Psoas muscle (tissue), 8 donors: ENCODE measurements around the gene CIT. TPM values are rescaled to one million over a fixed set of nuclear protein-coding genes. Genes with fewer than 3 reads are reported as not detected.
"Not testable (repeated sequence)": the region's sequence is repeated elsewhere in the genome, so short reads cannot be mapped to it uniquely, and the experiment has no call there.

Experiments used
- ATAC-seq, 4 donors: fragments of 200-7000 bp; cut with Tn5 transposase; one replicate each; pipeline ENCODE4 v1.9.1; 2020; ENCODE audit warnings: moderate library complexity in 3 of 4, mild to moderate bottlenecking in 2 of 4
- DNase-seq, 2 donors: peaks; one replicate each; pipeline ENCODE4 v3.0.0-alpha.2; 2020
- H3K27ac ChIP-seq: fragments of 200-600 bp; one replicate; pipeline ENCODE4 v1.8.0; 2022
- H3K27me3 ChIP-seq, 3 donors: fragments of 200-600 bp in 1 of 3; one replicate each; pipeline versions ENCODE4 v1.6.1 to v1.8.0; 2013 to 2022; ENCODE audit warnings: low read length in 2 of 3, mild to moderate bottlenecking in 2 of 3, moderate library complexity in 1 of 3; ENCODE audit not compliant: insufficient read depth in 3 of 3
- H3K36me3 ChIP-seq, 2 donors: fragments of 200-600 bp in 1 of 2; one replicate each; pipeline versions ENCODE4 v1.6.1 to v1.8.0; 2013 to 2022; ENCODE audit warnings: low read depth in 1 of 2, mild to moderate bottlenecking in 1 of 2, moderate library complexity in 1 of 2; ENCODE audit not compliant: insufficient read depth in 1 of 2
- H3K4me1 ChIP-seq: fragments of 200-600 bp; one replicate; pipeline ENCODE4 v1.8.0; 2022
- H3K4me3 ChIP-seq: fragments of 200-600 bp; one replicate; pipeline ENCODE4 v1.8.0; 2022; ENCODE audit warnings: mild to moderate bottlenecking
- H3K9me3 ChIP-seq: fragments of 200-600 bp; one replicate; pipeline ENCODE4 v1.8.0; 2022
- CTCF ChIP-seq: fragments of 200-600 bp; IDR thresholded peaks from one replicate; pipeline ENCODE4 v1.8.0; 2022; ENCODE audit warnings: antibody characterized with exemption
- WGBS, 3 donors: extraction: QIAGEN DNeasy Blood & Tissue Kit; methylation state at CpG; one replicate each; pipeline versions ENCODE4 v1.1.6 to v1.1.7; 2013; 5-methylcytosine and 5-hydroxymethylcytosine counted together
- intact Hi-C, 2 donors: fragments of 100-400 bp; cut with DNase I; formaldehyde crosslinking; loops; one replicate each; pipeline versions ENCODE4 v1.11.0 to v1.14.2; 2022
- polyA plus RNA-seq, 3 donors: library from polyadenylated mRNA; stranded (reverse); fragments of 200-250 nt; gene quantifications; one replicate each; pipeline ENCODE4 v1.2.3, GENCODE V29; 2013
- total RNA-seq, 4 donors: library from RNA; stranded (reverse); fragmentation: NEBNext Ultra II Directional in 2 of 4; extraction: Animal tissue kit (Norgen Biotek cat#: 25700) in 2 of 4; gene quantifications; one replicate each; pipeline versions ENCODE4 v1.2.1 to v1.2.4, GENCODE V29; 2021 to 2023
- donor health status: healthy with polysubstance abuse.
- donor health status: DM: no; HTN: no; CAD: no; lungs with moderate emphysema.
- donor health status: Bipolar disorder and iron deficiency.
- donor health status: healthy.
- donor health status: DM: yes; HTN: yes; CAD: no.
- donor health status: DM: no; HTN: no; CAD: no.
- donor health status: DM: no; HTN: no; CAD: no.
- donor health status: DM: yes; HTN: yes; CAD: no.

CIT gene
- total and polyA plus RNA-seq, 7 donors: 0.06 to 2.4 (median 0.40) TPM

- no peak overlapping the region for H3K4me3 ChIP-seq
- H3K27ac ChIP-seq: no peak overlapping the region
- H3K27me3 ChIP-seq: no peaks in the 10 kb centered on the region
- H3K4me1 ChIP-seq: peaks cover 18% of the 10 kb centered on the region
- no peak for DNase-seq
- intact Hi-C loops: loop anchor here in 1 of 2 donors (5.0 kb wide), 1 partner anchor 70 kb away; no protein-coding TSS in a partner anchor
- no peak for TF ChIP-seq CTCF
- 97 to 98% (median 98%) methylated on average over 11 of the region's 11 CpGs for WGBS, 3 donors
- H3K9me3 ChIP-seq: no peaks in the 10 kb centered on the region
- H3K36me3 ChIP-seq: no peaks in the 10 kb centered on the region
- ATAC-seq: no peak
Observed at GRCh38 chr12:119712721-119713120, 164.4 kb downstream of the CIT start.

- no peak overlapping the region for H3K4me3 ChIP-seq
- TF ChIP-seq CTCF: no peak
- H3K27ac ChIP-seq: no peak overlapping the region
- no peaks in the 10 kb centered on the region for H3K36me3 ChIP-seq
- no peaks in the 10 kb centered on the region for H3K27me3 ChIP-seq
- no peak for ATAC-seq
- DNase-seq: no peak
- 97 to 100% (median 99%) methylated on average over 4 of the region's 4 CpGs for WGBS, 3 donors
- H3K9me3 ChIP-seq: no peaks in the 10 kb centered on the region
- intact Hi-C loops: loop anchor here in 1 of 2 donors (5.0 kb wide), 1 partner anchor 71 kb away; no protein-coding TSS in a partner anchor
- peaks cover 14% of the 10 kb centered on the region for H3K4me1 ChIP-seq
Observed at GRCh38 chr12:119711693-119712092, 165.4 kb downstream of the CIT start.

GRCh38 chr12:119710965-119711551 is 166.1 kb downstream of the CIT start:
- no peaks in the 10 kb centered on the region for H3K36me3 ChIP-seq
- H3K4me1 ChIP-seq: peaks cover 8% of the 10 kb centered on the region
- no peak for ATAC-seq
- H3K27ac ChIP-seq: no peak overlapping the region
- no peak for DNase-seq
- H3K9me3 ChIP-seq: no peaks in the 10 kb centered on the region
- intact Hi-C loops: loop anchor here in 1 of 2 donors (5.0 kb wide), 1 partner anchor 71 kb away; no protein-coding TSS in a partner anchor
- no peaks in the 10 kb centered on the region for H3K27me3 ChIP-seq
- no peak overlapping the region for H3K4me3 ChIP-seq
- no peak for TF ChIP-seq CTCF
- WGBS, 3 donors: 89 to 95% (median 94%) methylated on average over 15 of the region's 15 CpGs

- no peak for TF ChIP-seq CTCF
- H3K27ac ChIP-seq: no peak overlapping the region
- intact Hi-C loops: loop anchor here in 1 of 2 donors (5.0 kb wide), 1 partner anchor 72 kb away; no protein-coding TSS in a partner anchor
- WGBS, 3 donors: 66 to 87% (median 82%) methylated on average over 11 of the region's 11 CpGs
- DNase-seq (no peak), ATAC-seq (peak in 1 of 4 donors; percentile 84)
- H3K36me3 ChIP-seq: no peaks in the 10 kb centered on the region
- no peak overlapping the region for H3K4me3 ChIP-seq
- peaks cover 3% of the 10 kb centered on the region for H3K4me1 ChIP-seq
- no peaks in the 10 kb centered on the region for H3K9me3 ChIP-seq
- no peaks in the 10 kb centered on the region for H3K27me3 ChIP-seq
Observed at GRCh38 chr12:119710374-119710964, 166.7 kb downstream of the CIT start.

GRCh38 chr12:119706427-119706826 is 170.7 kb downstream of the CIT start:
- H3K4me3 ChIP-seq, ATAC-seq, H3K27me3 ChIP-seq, H3K36me3 ChIP-seq, H3K4me1 ChIP-seq, H3K9me3 ChIP-seq, intact Hi-C loops, H3K27ac ChIP-seq, DNase-seq: not testable (repeated sequence)
- 87 to 100% (median 96%) methylated on average over 1 of the region's 1 CpG for WGBS, 3 donors
